DND-41 (cell line): ENCODE measurements around the gene NAA16.

Source experiments
- ATAC-seq: fragments of 200-7000 bp; cut with Tn5 transposase; 3 replicates; pipeline ENCODE4 v1.9.1; 2021; ENCODE audit warnings: low read depth; ENCODE audit not compliant: insufficient read depth
- DNase-seq: peaks from one replicate; pipeline ENCODE4 v3.0.0-alpha.2; 2020
- H2AFZ ChIP-seq: 2 replicates; pipeline ENCODE4 v1.6.0; 2012; ENCODE audit warnings: low read depth, low read length
- H3K27ac ChIP-seq: 2 replicates; pipeline ENCODE4 v1.5.1; 2012; ENCODE audit warnings: low read length, inconsistent platforms
- H3K27me3 ChIP-seq: fragments of 200-600 bp; sonication (generic); 2 replicates; pipeline ENCODE4 v1.6.0; 2012; ENCODE audit warnings: low read length, mild to moderate bottlenecking, inconsistent platforms; ENCODE audit not compliant: insufficient read depth, poor library complexity
- H3K36me3 ChIP-seq: 2 replicates; pipeline ENCODE4 v1.5.1; 2012; ENCODE audit warnings: low read length, inconsistent platforms; ENCODE audit not compliant: insufficient read depth
- H3K4me1 ChIP-seq: 2 replicates; pipeline ENCODE4 v1.5.1; 2012; ENCODE audit warnings: mild to moderate bottlenecking, low read length; ENCODE audit not compliant: insufficient read depth
- H3K4me2 ChIP-seq: 2 replicates; pipeline ENCODE4 v1.6.0; 2012; ENCODE audit warnings: mild to moderate bottlenecking, moderate library complexity, low read length, inconsistent platforms; ENCODE audit not compliant: insufficient read depth
- H3K4me3 ChIP-seq, 2 experiments: fragments of 200-600 bp in 1 of 2; shearing (Covaris generic) in 1 of 2; 2 replicates each; pipeline ENCODE4 v1.5.1; 2012 to 2016; ENCODE audit warnings: inconsistent platforms in 2 of 2, low read length in 2 of 2, mild to moderate bottlenecking in 2 of 2, low read depth in 1 of 2, moderate library complexity in 1 of 2
- H3K79me2 ChIP-seq: 2 replicates; pipeline ENCODE4 v1.6.0; 2012; ENCODE audit warnings: low read length, inconsistent platforms; ENCODE audit not compliant: insufficient read depth
- H3K9ac ChIP-seq: 2 replicates; pipeline ENCODE4 v1.6.0; 2012; ENCODE audit warnings: low read depth, mild to moderate bottlenecking, inconsistent platforms, low read length, moderate library complexity
- H3K9me3 ChIP-seq: 2 replicates; pipeline ENCODE4 v1.5.1; 2012; ENCODE audit warnings: low read length, moderate library complexity, mild to moderate bottlenecking, inconsistent platforms; ENCODE audit not compliant: insufficient read depth, severe bottlenecking
- H4K20me1 ChIP-seq: 2 replicates; pipeline ENCODE4 v1.6.0; 2012; ENCODE audit warnings: low read length; ENCODE audit not compliant: insufficient read depth
- EZH2 ChIP-seq: IDR thresholded peaks from 3 replicates; pipeline ENCODE4 v1.6.1; 2012; ENCODE audit warnings: borderline replicate concordance, low read depth, mild to moderate bottlenecking, moderate library complexity, low read length, inconsistent platforms; ENCODE audit not compliant: severe bottlenecking
- TF ChIP-seq, protein P1 (sequence below): IDR thresholded peaks from 2 replicates; pipeline ENCODE4 v1.5.1; 2012; ENCODE audit warnings: borderline replicate concordance, low read length, moderate library complexity, mild to moderate bottlenecking; ENCODE audit not compliant: poor library complexity, severe bottlenecking; ENCODE audit errors: extremely low read depth

Gene NAA16

DNA sequence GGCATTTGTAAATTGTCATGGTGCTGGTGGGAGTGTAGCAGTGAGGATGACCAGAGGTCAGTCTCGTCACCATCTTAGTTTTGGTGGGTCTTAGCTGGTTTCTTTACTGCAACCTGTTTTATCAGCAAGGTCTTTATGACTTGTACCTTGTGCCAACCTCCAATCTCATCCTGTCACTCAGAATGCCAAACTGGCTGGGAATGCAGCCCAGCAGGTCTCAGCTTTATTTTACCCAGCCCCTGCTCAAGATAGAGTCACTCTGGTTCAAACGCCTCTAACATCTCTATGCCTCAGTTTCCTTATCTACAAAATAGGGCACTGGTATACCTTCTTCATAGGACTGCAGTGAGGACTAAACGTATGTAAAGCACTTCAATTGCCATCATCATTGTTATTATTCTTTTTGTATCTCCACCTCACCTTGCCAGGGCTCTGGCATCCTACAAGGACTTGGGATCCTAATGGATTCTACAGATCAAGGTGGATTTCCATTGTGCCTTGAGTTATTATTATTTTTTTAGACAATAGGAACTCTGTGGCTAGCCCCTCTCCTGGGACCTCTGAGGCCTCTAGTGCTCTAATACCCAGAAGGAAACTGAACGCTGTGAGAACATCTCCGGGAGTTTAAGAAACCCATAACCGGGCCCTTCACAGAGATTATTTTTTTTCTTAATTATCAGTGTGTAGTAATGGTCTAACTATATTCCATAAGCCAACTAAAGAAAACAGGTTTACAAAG is 77.2 kb downstream of the NAA16 start:
- H3K9ac ChIP-seq: no peak overlapping the region
- no peak overlapping the region for H3K4me2 ChIP-seq

DNA sequence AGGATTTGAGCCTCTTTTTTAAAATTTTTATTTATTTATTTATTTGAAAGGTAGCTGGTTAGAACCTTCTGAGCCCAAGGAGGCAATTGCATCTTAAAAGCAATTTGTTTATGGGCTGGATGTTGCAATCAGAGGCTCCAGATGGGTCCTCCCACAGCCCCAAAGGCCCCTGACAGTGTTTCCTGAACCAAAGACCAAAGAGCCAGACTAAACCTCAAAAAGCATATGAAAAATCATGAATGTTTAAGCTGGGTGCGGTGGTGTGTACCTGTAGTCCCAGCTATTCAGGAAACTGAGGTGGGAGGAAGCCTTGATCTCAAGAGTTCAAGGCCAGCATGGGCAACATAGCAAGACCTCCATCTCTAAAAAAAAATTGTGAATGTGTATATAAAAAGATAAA is 78.5 kb downstream of the NAA16 start:
- Histone ChIP-seq H2AFZ (no peak overlapping the region), H3K9me3 (no peaks in the 10 kb centered on the region), H3K27ac (no peak overlapping the region), H3K4me1 (no peaks in the 10 kb centered on the region), H3K27me3 (no peaks in the 10 kb centered on the region), H3K36me3 (no peaks in the 10 kb centered on the region), H4K20me1 (no peaks in the 10 kb centered on the region), H3K4me3 (no peak overlapping the region), H3K9ac (no peak overlapping the region), H3K79me2 (no peaks in the 10 kb centered on the region), H3K4me2 (no peak overlapping the region)
- ATAC-seq (no peak), DNase-seq (no peak)
- no peak for TF ChIP-seq EZH2
- TF ChIP-seq, protein P1, sequence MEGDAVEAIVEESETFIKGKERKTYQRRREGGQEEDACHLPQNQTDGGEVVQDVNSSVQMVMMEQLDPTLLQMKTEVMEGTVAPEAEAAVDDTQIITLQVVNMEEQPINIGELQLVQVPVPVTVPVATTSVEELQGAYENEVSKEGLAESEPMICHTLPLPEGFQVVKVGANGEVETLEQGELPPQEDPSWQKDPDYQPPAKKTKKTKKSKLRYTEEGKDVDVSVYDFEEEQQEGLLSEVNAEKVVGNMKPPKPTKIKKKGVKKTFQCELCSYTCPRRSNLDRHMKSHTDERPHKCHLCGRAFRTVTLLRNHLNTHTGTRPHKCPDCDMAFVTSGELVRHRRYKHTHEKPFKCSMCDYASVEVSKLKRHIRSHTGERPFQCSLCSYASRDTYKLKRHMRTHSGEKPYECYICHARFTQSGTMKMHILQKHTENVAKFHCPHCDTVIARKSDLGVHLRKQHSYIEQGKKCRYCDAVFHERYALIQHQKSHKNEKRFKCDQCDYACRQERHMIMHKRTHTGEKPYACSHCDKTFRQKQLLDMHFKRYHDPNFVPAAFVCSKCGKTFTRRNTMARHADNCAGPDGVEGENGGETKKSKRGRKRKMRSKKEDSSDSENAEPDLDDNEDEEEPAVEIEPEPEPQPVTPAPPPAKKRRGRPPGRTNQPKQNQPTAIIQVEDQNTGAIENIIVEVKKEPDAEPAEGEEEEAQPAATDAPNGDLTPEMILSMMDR: no peak

More for the DNA sequence above, 77.2 kb downstream of the NAA16 start:
- Histone ChIP-seq H3K4me1 (no peaks in the 10 kb centered on the region), H4K20me1 (no peaks in the 10 kb centered on the region), H3K27me3 (no peaks in the 10 kb centered on the region), H3K9me3 (no peaks in the 10 kb centered on the region), H3K36me3 (no peaks in the 10 kb centered on the region), H2AFZ (no peak overlapping the region), H3K4me3 (no peak overlapping the region), H3K79me2 (no peaks in the 10 kb centered on the region), H3K27ac (no peak overlapping the region)
- ATAC-seq (no peak), DNase-seq (no peak)
- TF ChIP-seq, protein P1: no peak
- TF ChIP-seq EZH2: no peak

DNA sequence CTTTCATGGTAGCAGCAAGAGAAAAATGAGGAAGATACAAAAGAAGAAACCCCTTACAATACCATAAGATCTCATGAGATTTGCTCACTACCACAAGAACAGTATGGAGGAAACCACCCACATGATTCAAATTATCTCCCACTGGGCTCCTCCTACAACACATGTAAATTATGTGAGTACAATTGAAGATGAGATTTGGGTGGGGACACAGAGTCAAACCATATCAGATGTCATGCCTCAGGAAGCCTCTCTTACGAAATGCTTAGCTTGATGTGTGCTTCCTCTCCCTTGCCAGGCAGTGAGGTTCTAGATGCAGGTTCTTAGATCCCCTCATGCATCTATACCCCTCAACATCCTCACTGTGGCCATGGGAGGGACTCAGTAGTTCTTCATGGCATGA is 83.1 kb downstream of the NAA16 start:
- Histone ChIP-seq H3K79me2 (no peaks in the 10 kb centered on the region), H3K4me3 (no peak overlapping the region), H3K27ac (no peak overlapping the region), H4K20me1 (no peaks in the 10 kb centered on the region), H3K9ac (no peak overlapping the region), H2AFZ (no peak overlapping the region), H3K27me3 (no peaks in the 10 kb centered on the region), H3K36me3 (no peaks in the 10 kb centered on the region), H3K4me1 (no peaks in the 10 kb centered on the region), H3K9me3 (no peaks in the 10 kb centered on the region), H3K4me2 (no peak overlapping the region)
- DNase-seq (no peak), ATAC-seq (no peak)
- TF ChIP-seq, protein P1: no peak
- no peak for TF ChIP-seq EZH2
